Kidney tubule cell (primary cell): Measurements from ENCODE around the gene UBE2QL1.
"Not testable (repeated sequence)": the region's sequence is repeated elsewhere in the genome, so short reads cannot be mapped to it uniquely, and the experiment has no call there.

Experiments
- DNase-seq: peaks from one replicate; pipeline ENCODE4 v3.0.0-alpha.2; 2018; ENCODE audit warnings: low spot score

Gene UBE2QL1

GRCh38 chr5:6497262-6497661, 48.6 kb downstream of the UBE2QL1 start:
- DNase-seq, result no peak

- no peak for DNase-seq
These were observed 50.3 kb downstream of the UBE2QL1 start for GRCh38 chr5:6498968-6499367.

GRCh38 chr5:6501701-6502100, 53.0 kb downstream of the UBE2QL1 start:
- DNase-seq, result no peak

- DNase-seq, result no peak
These were observed 53.8 kb downstream of the UBE2QL1 start for GRCh38 chr5:6502421-6502820.

- no peak for DNase-seq
These were observed 54.7 kb downstream of the UBE2QL1 start for GRCh38 chr5:6503342-6503741.

GRCh38 chr5:6504677-6505415, 56.2 kb downstream of the UBE2QL1 start:
- no peak for DNase-seq

GRCh38 chr5:6505416-6505755, 56.7 kb downstream of the UBE2QL1 start:
- no peak for DNase-seq

GRCh38 chr5:6505783-6506557, 57.3 kb downstream of the UBE2QL1 start:
- DNase-seq, result no peak

GRCh38 chr5:6506611-6507010, 58.0 kb downstream of the UBE2QL1 start:
- DNase-seq, result no peak

- DNase-seq, result no peak
These were observed 60.3 kb downstream of the UBE2QL1 start for GRCh38 chr5:6508931-6509330.

- DNase-seq, result no peak
These were observed 61.5 kb downstream of the UBE2QL1 start for GRCh38 chr5:6510132-6510531.

- no peak for DNase-seq
These were observed 62.3 kb downstream of the UBE2QL1 start for GRCh38 chr5:6510973-6511372.

GRCh38 chr5:6515812-6516211, 67.2 kb downstream of the UBE2QL1 start:
- not testable (repeated sequence) for DNase-seq

- DNase-seq, result no peak
These were observed 68.2 kb downstream of the UBE2QL1 start for GRCh38 chr5:6516823-6517222.

GRCh38 chr5:6517510-6517909, 68.9 kb downstream of the UBE2QL1 start:
- DNase-seq, result no peak

- no peak for DNase-seq
These were observed 69.8 kb downstream of the UBE2QL1 start for GRCh38 chr5:6518298-6519057.

GRCh38 chr5:6520201-6520600, 71.5 kb downstream of the UBE2QL1 start:
- DNase-seq, result no peak

GRCh38 chr5:6522331-6522730, 73.7 kb downstream of the UBE2QL1 start:
- no peak for DNase-seq

GRCh38 chr5:6522923-6523322, 74.3 kb downstream of the UBE2QL1 start:
- no peak for DNase-seq

- no peak for DNase-seq
These were observed 76.8 kb downstream of the UBE2QL1 start for GRCh38 chr5:6525422-6525821.

- peak; percentile 28 for DNase-seq
These were observed 77.3 kb downstream of the UBE2QL1 start for GRCh38 chr5:6525910-6526309.

GRCh38 chr5:6527749-6528455, 79.2 kb downstream of the UBE2QL1 start:
- DNase-seq, result no peak
